Lower leg skin (tissue), 4 donors: ENCODE results near the gene PDE6B. TPM values are rescaled to one million over a fixed set of nuclear protein-coding genes. Genes with fewer than 3 reads are reported as not detected.
"Not testable (repeated sequence)": the region's sequence is repeated elsewhere in the genome, so short reads cannot be mapped to it uniquely, and the experiment has no call there.

Source experiments
- DNase-seq, 2 donors: peaks; one replicate each; pipeline ENCODE4 v3.0.0-alpha.2; 2019; ENCODE audit warnings: low spot score in 2 of 2
- H3K4me3 ChIP-seq: fragments of 200-600 bp; sonication (generic); 2 replicates; pipeline ENCODE4 v1.5.1; 2017; ENCODE audit warnings: mild to moderate bottlenecking, low read depth; ENCODE audit not compliant: poor library complexity, severe bottlenecking
- CTCF ChIP-seq, 3 donors: fragments of 450-650 bp; IDR thresholded peaks; one replicate each; pipeline ENCODE4 v1.5.1; 2016; ENCODE audit warnings: antibody characterized with exemption in 3 of 3, mild to moderate bottlenecking in 3 of 3, moderate library complexity in 2 of 3
- POLR2A ChIP-seq, 2 donors: fragments of 450-650 bp; IDR thresholded peaks; one replicate each; pipeline ENCODE4 v1.6.1; 2016 to 2017; ENCODE audit warnings: antibody characterized with exemption in 2 of 2, mild to moderate bottlenecking in 1 of 2, moderate library complexity in 1 of 2
- whole genome bisulfite sequencing, 2 donors: methylation state at CpG; one replicate each; pipeline ENCODE4 v1.1.5; 2018; 5-methylcytosine and 5-hydroxymethylcytosine counted together
- intact Hi-C: fragments of 100-400 bp; cut with DNase I; formaldehyde crosslinking; loops from one replicate; pipeline ENCODE4 v1.15.0; 2023; ENCODE audit warnings: low total_unique reads
- total RNA-seq, 4 donors: library from RNA; depleted of rRNA; stranded (reverse); fragments of >200 nt; gene quantifications; one replicate each; pipeline ENCODE4 v1.1.0, GENCODE V29; 2016

Gene PDE6B
- total RNA-seq, 4 donors from 2014 or later, result 0.59 to 1.5 TPM; not detected in 2

GRCh38 chr4:632196-632790, 6.9 kb downstream of the PDE6B start:
- no peak overlapping the region for H3K4me3 ChIP-seq
- no peak for TF ChIP-seq POLR2A (IDR thresholded peaks at IDR 0.05)
- TF ChIP-seq CTCF (IDR thresholded peaks at IDR 0.05), result no peak
- intact Hi-C loops, result no loop called here
- no peak for DNase-seq
- WGBS, 2 donors, result 91 to 95% methylated on average over 16 of the region's 16 CpGs

GRCh38 chr4:632926-633325, 7.6 kb downstream of the PDE6B start:
- TF ChIP-seq POLR2A (IDR thresholded peaks at IDR 0.05), result no peak
- TF ChIP-seq CTCF (IDR thresholded peaks at IDR 0.05), result no peak
- WGBS, 2 donors, result 71 to 74% methylated on average over 6 of the region's 6 CpGs
- DNase-seq, result no peak
- intact Hi-C loops, result no loop called here
- H3K4me3 ChIP-seq, result no peak overlapping the region

GRCh38 chr4:633406-633805, 8.0 kb downstream of the PDE6B start:
- WGBS, 2 donors, result 56 to 60% methylated on average over 9 of the region's 9 CpGs
- H3K4me3 ChIP-seq, result no peak overlapping the region
- no peak for DNase-seq
- intact Hi-C loops, result no loop called here
- TF ChIP-seq POLR2A (IDR thresholded peaks at IDR 0.05) (no peak), CTCF (IDR thresholded peaks at IDR 0.05) (no peak)

- WGBS, 2 donors, result 69 to 74% methylated on average over 9 to 15 of the region's 15 CpGs
- intact Hi-C loops, result no loop called here
- TF ChIP-seq CTCF (IDR thresholded peaks at IDR 0.05), result no peak
- no peak for TF ChIP-seq POLR2A (IDR thresholded peaks at IDR 0.05)
- no peak for DNase-seq
- no peak overlapping the region for H3K4me3 ChIP-seq
Observed at GRCh38 chr4:633976-634598, 8.7 kb downstream of the PDE6B start.

GRCh38 chr4:634599-634985, 9.2 kb downstream of the PDE6B start:
- intact Hi-C loops, result no loop called here
- TF ChIP-seq CTCF (IDR thresholded peaks at IDR 0.05), result no peak
- 71 to 72% methylated on average over 22 to 23 of the region's 23 CpGs for WGBS, 2 donors
- no peak overlapping the region for H3K4me3 ChIP-seq
- no peak for DNase-seq

- H3K4me3 ChIP-seq, intact Hi-C loops, DNase-seq: not testable (repeated sequence)
- 69 to 77% methylated on average over 46 of the region's 46 CpGs for WGBS, 2 donors
Observed at GRCh38 chr4:635066-635835, 9.9 kb downstream of the PDE6B start.
